ENCODE data around the gene RGS19.

DNA sequence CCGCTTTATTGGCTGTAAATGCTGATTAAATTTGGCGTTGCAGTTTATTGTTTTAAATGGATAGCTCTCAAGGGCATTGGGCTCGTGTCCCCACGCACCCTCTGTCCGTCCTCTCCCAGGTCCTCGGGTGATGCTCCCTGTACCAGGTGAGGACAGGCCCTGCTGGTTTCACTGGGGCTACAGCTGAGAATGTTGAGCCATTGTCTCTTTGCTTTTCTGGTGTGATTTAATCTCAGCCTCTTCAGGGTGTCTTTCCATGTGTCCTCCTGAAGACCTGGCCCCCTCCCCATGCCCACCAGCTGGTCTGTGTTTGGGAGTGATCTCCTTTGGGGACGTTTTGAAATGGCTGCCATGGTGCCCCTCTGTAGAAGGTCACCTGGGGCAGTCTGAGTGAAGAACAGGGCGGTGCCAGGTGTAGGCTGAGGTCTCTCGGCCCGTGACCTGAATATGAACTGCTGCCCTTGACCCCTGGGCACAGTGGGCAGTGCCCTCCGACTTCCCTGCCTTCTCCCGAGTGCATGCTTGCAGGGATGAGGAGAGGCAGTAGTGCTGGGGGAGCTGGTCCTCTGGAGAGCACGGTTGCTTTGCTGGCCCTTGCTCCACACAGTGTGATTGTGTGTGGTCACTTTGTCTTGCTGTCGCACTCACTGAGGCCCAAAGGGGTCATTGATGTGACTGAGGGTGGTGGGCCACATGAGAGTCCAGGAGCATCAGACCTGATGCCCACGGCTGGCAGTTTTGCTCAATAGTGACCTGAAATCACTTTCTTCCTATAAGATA, 55.8 kb downstream of the RGS19 start:
- TF ChIP-seq, protein P1, sequence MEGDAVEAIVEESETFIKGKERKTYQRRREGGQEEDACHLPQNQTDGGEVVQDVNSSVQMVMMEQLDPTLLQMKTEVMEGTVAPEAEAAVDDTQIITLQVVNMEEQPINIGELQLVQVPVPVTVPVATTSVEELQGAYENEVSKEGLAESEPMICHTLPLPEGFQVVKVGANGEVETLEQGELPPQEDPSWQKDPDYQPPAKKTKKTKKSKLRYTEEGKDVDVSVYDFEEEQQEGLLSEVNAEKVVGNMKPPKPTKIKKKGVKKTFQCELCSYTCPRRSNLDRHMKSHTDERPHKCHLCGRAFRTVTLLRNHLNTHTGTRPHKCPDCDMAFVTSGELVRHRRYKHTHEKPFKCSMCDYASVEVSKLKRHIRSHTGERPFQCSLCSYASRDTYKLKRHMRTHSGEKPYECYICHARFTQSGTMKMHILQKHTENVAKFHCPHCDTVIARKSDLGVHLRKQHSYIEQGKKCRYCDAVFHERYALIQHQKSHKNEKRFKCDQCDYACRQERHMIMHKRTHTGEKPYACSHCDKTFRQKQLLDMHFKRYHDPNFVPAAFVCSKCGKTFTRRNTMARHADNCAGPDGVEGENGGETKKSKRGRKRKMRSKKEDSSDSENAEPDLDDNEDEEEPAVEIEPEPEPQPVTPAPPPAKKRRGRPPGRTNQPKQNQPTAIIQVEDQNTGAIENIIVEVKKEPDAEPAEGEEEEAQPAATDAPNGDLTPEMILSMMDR (IDR thresholded peaks at IDR 0.05) = no peak
- TF ChIP-seq ZFX (IDR thresholded peaks at IDR 0.05; ENCODE audit: borderline replicate concordance) = no peak
